IPS-15b (cell line): ENCODE data around the gene ASAP2.

ENCODE experiments used
- H3K27me3 ChIP-seq: one replicate; pipeline ENCODE4 v1.6.1; 2013; ENCODE audit warnings: low read length; ENCODE audit not compliant: control insufficient read depth, insufficient read depth
- H3K36me3 ChIP-seq: one replicate; pipeline ENCODE4 v1.6.1; 2013; ENCODE audit warnings: low read length; ENCODE audit not compliant: control insufficient read depth, insufficient read depth
- H3K4me1 ChIP-seq: one replicate; pipeline ENCODE4 v1.6.1; 2013; ENCODE audit warnings: mild to moderate bottlenecking, low read length; ENCODE audit not compliant: control insufficient read depth, insufficient read depth
- H3K4me3 ChIP-seq: one replicate; pipeline ENCODE4 v1.5.1; 2013; ENCODE audit warnings: low read depth, low read length
- H3K9ac ChIP-seq: one replicate; pipeline ENCODE4 v1.6.1; 2013; ENCODE audit warnings: low read depth, mild to moderate bottlenecking, low read length
- H3K9me3 ChIP-seq: one replicate; pipeline ENCODE4 v1.6.1; 2013; ENCODE audit warnings: mild to moderate bottlenecking, low read length; ENCODE audit not compliant: control insufficient read depth, insufficient read depth

ASAP2 gene

GRCh38 chr2:9169349-9170107 lies 37.1 kb upstream of the ASAP2 start:
- no peak overlapping the region for H3K4me3 ChIP-seq
- no peaks in the 10 kb centered on the region for H3K27me3 ChIP-seq
- no peaks in the 10 kb centered on the region for H3K4me1 ChIP-seq
- no peak overlapping the region for H3K9ac ChIP-seq
- H3K36me3 ChIP-seq, result no peaks in the 10 kb centered on the region
- no peaks in the 10 kb centered on the region for H3K9me3 ChIP-seq

- Histone ChIP-seq H3K4me1 (no peaks in the 10 kb centered on the region), H3K4me3 (no peak overlapping the region), H3K27me3 (no peaks in the 10 kb centered on the region), H3K9me3 (no peaks in the 10 kb centered on the region), H3K36me3 (no peaks in the 10 kb centered on the region), H3K9ac (no peak overlapping the region)
These were observed 36.0 kb upstream of the ASAP2 start for GRCh38 chr2:9170458-9171130.

DNA sequence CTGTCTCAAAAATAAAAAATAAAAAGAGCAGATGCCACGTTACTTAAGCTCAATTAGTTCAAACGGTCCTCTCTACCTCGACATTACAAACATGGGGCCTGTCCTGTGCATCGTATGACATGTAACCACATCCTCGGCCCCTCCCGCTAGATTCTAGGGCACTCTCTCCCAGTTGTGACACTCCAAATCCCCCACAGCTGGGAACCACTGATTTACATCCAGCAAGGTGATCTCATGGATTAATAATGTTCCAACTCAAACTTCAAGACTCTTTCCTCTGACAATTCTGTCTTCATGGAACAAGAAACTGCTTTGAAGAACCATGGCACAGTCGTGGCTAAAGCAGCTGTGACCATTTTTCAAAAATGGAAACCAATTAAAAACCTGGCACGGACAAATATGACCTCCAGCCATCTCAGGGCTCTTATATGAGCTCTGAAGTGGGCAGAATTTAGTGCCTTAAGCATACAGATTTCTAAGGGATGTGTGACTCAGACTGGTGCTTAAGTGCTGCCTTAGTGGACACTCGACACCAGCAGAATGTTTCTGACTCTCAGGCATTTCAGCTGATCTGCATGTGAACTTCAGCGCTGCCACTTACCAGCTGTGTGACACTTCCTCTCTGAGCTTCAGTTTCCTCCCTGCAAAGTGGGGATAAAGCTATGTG lies 31.7 kb upstream of the ASAP2 start:
- no peaks in the 10 kb centered on the region for H3K4me1 ChIP-seq
- no peak overlapping the region for H3K4me3 ChIP-seq
- no peaks in the 10 kb centered on the region for H3K36me3 ChIP-seq
- no peaks in the 10 kb centered on the region for H3K27me3 ChIP-seq
- no peaks in the 10 kb centered on the region for H3K9me3 ChIP-seq
- no peak overlapping the region for H3K9ac ChIP-seq

DNA sequence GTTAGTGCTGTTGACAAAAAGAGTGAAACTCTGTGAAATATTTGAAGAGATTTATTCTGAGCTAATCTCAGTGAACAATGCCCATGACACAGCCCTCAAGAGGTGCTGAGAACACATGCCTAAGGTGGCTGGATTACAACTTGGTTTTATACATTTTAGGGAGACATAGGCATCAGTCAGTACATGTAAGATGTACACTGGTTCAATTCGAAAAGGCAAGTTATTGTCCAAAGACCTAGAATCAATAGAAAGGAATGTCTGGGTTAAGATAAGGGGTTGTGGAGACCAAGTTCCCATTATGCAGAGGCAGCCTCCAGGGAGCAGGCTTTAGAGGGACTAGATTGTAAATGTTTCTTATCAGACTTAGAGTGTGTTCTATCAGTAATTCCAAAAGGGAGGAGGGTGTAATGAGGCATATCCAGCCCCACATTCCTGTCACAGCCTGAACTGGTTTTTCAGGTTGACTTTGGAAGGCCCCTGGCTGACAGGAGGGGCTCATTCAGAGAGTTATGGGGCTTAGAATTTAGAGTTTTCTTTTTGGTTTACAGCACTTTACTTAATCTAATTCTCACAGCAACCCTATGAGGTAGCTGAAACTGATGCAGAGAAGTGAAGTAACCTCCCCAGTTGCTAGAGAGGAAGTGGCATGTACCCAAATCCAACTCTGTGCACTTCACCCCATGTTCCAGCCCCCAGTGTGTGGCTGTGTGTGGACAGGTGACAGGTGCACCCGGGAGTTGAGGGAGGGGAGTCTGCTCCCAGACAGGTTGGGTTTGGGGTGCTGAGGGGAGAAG lies 28.3 kb upstream of the ASAP2 start:
- Histone ChIP-seq H3K4me3 (no peak overlapping the region), H3K36me3 (no peaks in the 10 kb centered on the region), H3K9me3 (no peaks in the 10 kb centered on the region), H3K9ac (no peak overlapping the region), H3K27me3 (no peaks in the 10 kb centered on the region), H3K4me1 (no peaks in the 10 kb centered on the region)

GRCh38 chr2:9178904-9179571 lies 27.6 kb upstream of the ASAP2 start:
- no peaks in the 10 kb centered on the region for H3K36me3 ChIP-seq
- no peaks in the 10 kb centered on the region for H3K4me1 ChIP-seq
- H3K4me3 ChIP-seq, result no peak overlapping the region
- no peak overlapping the region for H3K9ac ChIP-seq
- H3K27me3 ChIP-seq, result no peaks in the 10 kb centered on the region
- H3K9me3 ChIP-seq, result no peaks in the 10 kb centered on the region

DNA sequence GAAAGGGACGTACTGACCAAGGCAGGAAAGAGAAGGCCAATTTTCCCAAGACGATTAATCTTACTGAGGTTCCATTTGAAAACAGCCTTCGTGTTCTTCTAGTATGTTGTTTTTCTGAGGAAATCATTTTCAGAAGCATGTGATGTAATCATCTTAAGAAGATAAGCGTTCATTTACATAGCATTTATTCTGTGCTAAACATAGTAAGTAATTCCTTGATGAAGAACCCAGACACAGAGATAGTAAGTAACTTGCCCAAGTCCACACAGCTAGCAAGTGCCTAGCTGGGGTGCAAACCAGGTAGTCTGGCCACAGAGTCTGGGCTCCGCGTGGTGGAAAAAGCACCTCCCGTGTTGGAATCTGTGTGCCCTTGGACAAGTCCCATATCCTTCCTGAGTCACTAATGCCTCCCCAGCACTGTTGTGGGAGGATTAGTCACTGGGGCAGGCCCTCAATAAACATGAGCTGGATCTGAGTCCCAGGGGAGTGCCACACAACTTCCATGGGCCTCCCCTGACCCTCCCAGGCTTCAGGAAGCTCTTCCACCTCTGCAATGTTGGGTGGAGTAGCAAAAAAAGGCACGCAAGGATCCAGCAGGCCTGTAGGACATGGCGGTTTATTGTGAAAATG lies 26.9 kb upstream of the ASAP2 start:
- H3K4me1 ChIP-seq, result no peaks in the 10 kb centered on the region
- no peaks in the 10 kb centered on the region for H3K9me3 ChIP-seq
- no peaks in the 10 kb centered on the region for H3K27me3 ChIP-seq
- no peak overlapping the region for H3K4me3 ChIP-seq
- no peak overlapping the region for H3K9ac ChIP-seq
- H3K36me3 ChIP-seq, result no peaks in the 10 kb centered on the region

DNA sequence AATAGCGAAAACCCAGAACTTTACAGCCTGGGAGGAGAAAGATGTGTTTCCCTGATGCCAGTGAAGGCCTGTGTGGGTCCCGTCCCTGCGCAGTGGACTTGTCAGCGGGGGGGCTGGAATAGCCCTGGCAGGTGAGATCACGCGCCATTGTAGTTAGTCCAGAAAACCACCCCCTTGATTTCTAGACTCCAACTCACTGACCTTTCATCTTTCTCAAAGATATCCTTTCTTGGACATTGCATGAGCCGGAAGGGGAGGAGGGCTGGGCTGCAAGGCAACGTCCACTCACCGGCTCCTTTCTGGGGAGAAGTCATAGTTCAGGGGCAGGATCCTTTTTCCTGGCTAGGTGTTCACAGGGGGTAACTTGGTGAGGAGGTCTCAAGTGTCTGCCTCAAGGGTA lies 22.3 kb upstream of the ASAP2 start:
- H3K9me3 ChIP-seq, result no peaks in the 10 kb centered on the region
- H3K36me3 ChIP-seq, result no peaks in the 10 kb centered on the region
- H3K27me3 ChIP-seq, result no peaks in the 10 kb centered on the region
- H3K9ac ChIP-seq, result no peak overlapping the region
- no peak overlapping the region for H3K4me3 ChIP-seq
- H3K4me1 ChIP-seq, result no peaks in the 10 kb centered on the region

- Histone ChIP-seq H3K27me3 (no peaks in the 10 kb centered on the region), H3K36me3 (no peaks in the 10 kb centered on the region), H3K4me1 (no peaks in the 10 kb centered on the region), H3K9me3 (no peaks in the 10 kb centered on the region), H3K9ac (no peak overlapping the region), H3K4me3 (no peak overlapping the region)
These were observed 18.9 kb upstream of the ASAP2 start for GRCh38 chr2:9187620-9188214.

GRCh38 chr2:9188823-9189222 lies 17.8 kb upstream of the ASAP2 start:
- Histone ChIP-seq H3K9ac (no peak overlapping the region), H3K27me3 (no peaks in the 10 kb centered on the region), H3K4me3 (no peak overlapping the region), H3K36me3 (no peaks in the 10 kb centered on the region), H3K4me1 (no peaks in the 10 kb centered on the region), H3K9me3 (no peaks in the 10 kb centered on the region)

GRCh38 chr2:9189901-9190300 lies 16.7 kb upstream of the ASAP2 start:
- H3K4me1 ChIP-seq, result no peaks in the 10 kb centered on the region
- H3K9ac ChIP-seq, result no peak overlapping the region

More at GRCh38 chr2:9189901-9190300, 16.7 kb upstream of the ASAP2 start:
- no peaks in the 10 kb centered on the region for H3K27me3 ChIP-seq
- no peaks in the 10 kb centered on the region for H3K9me3 ChIP-seq
- no peak overlapping the region for H3K4me3 ChIP-seq
- H3K36me3 ChIP-seq, result no peaks in the 10 kb centered on the region
